Mucosa of descending colon (tissue), 3 donors: Measurements from ENCODE around the gene MORN4. TPM values are rescaled to one million over a fixed set of nuclear protein-coding genes. Genes with fewer than 3 reads are reported as not detected.
A peak's percentile ranks its signal among the peaks of the same experiment; 100 is the strongest.
"Not testable (repeated sequence)": the region's sequence is repeated elsewhere in the genome, so short reads cannot be mapped to it uniquely, and the experiment has no call there.

ENCODE experiments used
- ATAC-seq: fragments of 200-7000 bp; cut with Tn5 transposase; one replicate; pipeline ENCODE4 v1.9.1; 2020; ENCODE audit warnings: mild to moderate bottlenecking, moderate library complexity
- DNase-seq, 3 donors: peaks; one replicate each; pipeline ENCODE4 v3.0.0-alpha.2; 2020
- H3K36me3 ChIP-seq: fragments of 200-600 bp; one replicate; pipeline ENCODE4 v1.8.0; 2021; ENCODE audit warnings: low read depth, mild to moderate bottlenecking
- H3K4me1 ChIP-seq: fragments of 200-600 bp; one replicate; pipeline ENCODE4 v1.8.0; 2021; ENCODE audit warnings: low read depth, mild to moderate bottlenecking
- H3K4me3 ChIP-seq: fragments of 200-600 bp; one replicate; pipeline ENCODE4 v1.8.0; 2021; ENCODE audit warnings: mild to moderate bottlenecking
- H3K9me3 ChIP-seq: fragments of 200-600 bp; one replicate; pipeline ENCODE4 v1.8.0; 2021; ENCODE audit warnings: mild to moderate bottlenecking
- CTCF ChIP-seq: fragments of 200-600 bp; IDR thresholded peaks from one replicate; pipeline ENCODE4 v1.8.0; 2022; ENCODE audit warnings: antibody characterized with exemption, mild to moderate bottlenecking
- intact Hi-C, 2 donors: fragments of 100-400 bp; cut with DNase I in 1 of 2; cut with micrococcal nuclease in 1 of 2; formaldehyde crosslinking; loops; one replicate each; pipeline versions ENCODE4 v1.11.0 to v1.11.1; 2022; cut with DNase I, micrococcal nuclease
- total RNA-seq, 3 donors: library from RNA; stranded (reverse); fragmentation: NEBNext Ultra II Directional in 2 of 3; extraction: Animal tissue kit (Norgen Biotek cat#: 25700) in 2 of 3; gene quantifications; one replicate each; pipeline versions ENCODE4 v1.2.1 to v1.2.4, GENCODE V29; 2021 to 2023
- donor health status: DM: no; HTN: no; CAD: no; lungs with moderate emphysema.
- donor health status: DM: no; HTN: no; CAD: no.
- donor health status: DM: no; HTN: yes; CAD: no.

The MORN4 gene
- total RNA-seq, 3 donors from 2014 or later: 1.9 to 2.7 (median 2.6) TPM

- intact Hi-C loops: no loop called here
- H3K36me3 ChIP-seq: no peaks in the 10 kb centered on the region
- H3K9me3 ChIP-seq: no peaks in the 10 kb centered on the region
- no peak for DNase-seq
- no peaks in the 10 kb centered on the region for H3K4me1 ChIP-seq
- no peak overlapping the region for H3K4me3 ChIP-seq
- TF ChIP-seq CTCF: no peak
- no peak for ATAC-seq
These were observed 26.3 kb upstream of the MORN4 start for GRCh38 chr10:97659589-97659988.

- no peak for TF ChIP-seq CTCF
- Histone ChIP-seq H3K4me3 (no peak overlapping the region), H3K9me3 (no peaks in the 10 kb centered on the region), H3K36me3 (no peaks in the 10 kb centered on the region), H3K4me1 (no peaks in the 10 kb centered on the region)
- DNase-seq (no peak), ATAC-seq (no peak)
- intact Hi-C loops: no loop called here
These were observed 23.5 kb upstream of the MORN4 start for GRCh38 chr10:97656777-97657176.

GRCh38 chr10:97651773-97652172 is 18.5 kb upstream of the MORN4 start:
- DNase-seq: no peak
- Histone ChIP-seq H3K4me3 (no peak overlapping the region), H3K4me1 (no peaks in the 10 kb centered on the region), H3K9me3 (no peaks in the 10 kb centered on the region), H3K36me3 (no peaks in the 10 kb centered on the region)
- ATAC-seq: no peak
- intact Hi-C loops: no loop called here
- no peak for TF ChIP-seq CTCF

GRCh38 chr10:97650726-97651125 is 17.4 kb upstream of the MORN4 start:
- ATAC-seq: no peak
- no peak for TF ChIP-seq CTCF
- no peak for DNase-seq
- Histone ChIP-seq H3K4me1 (no peaks in the 10 kb centered on the region), H3K36me3 (no peaks in the 10 kb centered on the region), H3K4me3 (no peak overlapping the region), H3K9me3 (no peaks in the 10 kb centered on the region)
- intact Hi-C loops: no loop called here

- ATAC-seq, intact Hi-C loops, H3K36me3 ChIP-seq, H3K4me1 ChIP-seq, H3K4me3 ChIP-seq, DNase-seq, H3K9me3 ChIP-seq: not testable (repeated sequence)
These were observed 16.1 kb upstream of the MORN4 start for GRCh38 chr10:97649405-97649750.

- no peak for TF ChIP-seq CTCF
These were observed 15.5 kb upstream of the MORN4 start for GRCh38 chr10:97648562-97649404.

More at GRCh38 chr10:97648562-97649404, 15.5 kb upstream of the MORN4 start:
- intact Hi-C loops: no loop called here
- Histone ChIP-seq H3K36me3 (no peaks in the 10 kb centered on the region), H3K4me3 (no peak overlapping the region), H3K9me3 (no peaks in the 10 kb centered on the region), H3K4me1 (no peaks in the 10 kb centered on the region)
- peak in 1 of 3 donors; percentile 36 for DNase-seq
- peak; percentile 85 for ATAC-seq
